Measurements from ENCODE around the gene LSM14A. TPM values are rescaled to one million over a fixed set of nuclear protein-coding genes. Genes with fewer than 3 reads are reported as not detected.

The LSM14A gene
- total RNA-seq, 1 donor from 2014 or later, result 54.3 TPM

- H3K9me3 ChIP-seq (ENCODE audit: control insufficient read depth in 3 of 3, low read length in 3 of 3), result no peaks in the 10 kb centered on the region
- no peak overlapping the region for H3K4me3 ChIP-seq (ENCODE audit: low read length in 3 of 3)
- H3K36me3 ChIP-seq (ENCODE audit: control insufficient read depth in 3 of 3, insufficient read depth in 3 of 3, low read length in 3 of 3), result peaks cover 41 to 79% (median 68%) of the 10 kb centered on the region in 3 donors
- H3K27ac ChIP-seq (ENCODE audit: low read depth, low read length), result no peak overlapping the region
- H3K27me3 ChIP-seq (ENCODE audit: control insufficient read depth in 3 of 3, insufficient read depth in 3 of 3, low read length in 3 of 3), result no peaks in the 10 kb centered on the region
- H3K4me1 ChIP-seq (ENCODE audit: control insufficient read depth in 3 of 3, insufficient read depth in 3 of 3, low read length in 3 of 3), result no peaks in the 10 kb centered on the region
- no peak overlapping the region for H3K9ac ChIP-seq (ENCODE audit: low read depth in 1 of 3, low read length in 3 of 3)
Measured at GRCh38 chr19:34224996-34225658, 52.8 kb downstream of the LSM14A start.

- no peak overlapping the region for H3K27ac ChIP-seq (ENCODE audit: low read depth, low read length)
- H3K27me3 ChIP-seq (ENCODE audit: control insufficient read depth in 3 of 3, insufficient read depth in 3 of 3, low read length in 3 of 3), result no peaks in the 10 kb centered on the region
- H3K36me3 ChIP-seq (ENCODE audit: control insufficient read depth in 3 of 3, insufficient read depth in 3 of 3, low read length in 3 of 3), result peaks cover 41 to 75% (median 70%) of the 10 kb centered on the region in 3 donors
- H3K9me3 ChIP-seq (ENCODE audit: control insufficient read depth in 3 of 3, low read length in 3 of 3), result no peaks in the 10 kb centered on the region
- H3K4me1 ChIP-seq (ENCODE audit: control insufficient read depth in 3 of 3, insufficient read depth in 3 of 3, low read length in 3 of 3), result no peaks in the 10 kb centered on the region
- H3K4me3 ChIP-seq (ENCODE audit: low read length in 3 of 3), result no peak overlapping the region
- no peak overlapping the region for H3K9ac ChIP-seq (ENCODE audit: low read depth in 1 of 3, low read length in 3 of 3)
Measured at GRCh38 chr19:34225659-34226015, 53.3 kb downstream of the LSM14A start.

- Histone ChIP-seq H3K4me3 (ENCODE audit: low read length in 3 of 3) (no peak overlapping the region), H3K4me1 (ENCODE audit: control insufficient read depth in 3 of 3, insufficient read depth in 3 of 3, low read length in 3 of 3) (no peaks in the 10 kb centered on the region), H3K27ac (ENCODE audit: low read depth, low read length) (no peak overlapping the region), H3K27me3 (ENCODE audit: control insufficient read depth in 3 of 3, insufficient read depth in 3 of 3, low read length in 3 of 3) (no peaks in the 10 kb centered on the region), H3K9ac (ENCODE audit: low read depth in 1 of 3, low read length in 3 of 3) (no peak overlapping the region), H3K36me3 (ENCODE audit: control insufficient read depth in 3 of 3, insufficient read depth in 3 of 3, low read length in 3 of 3) (peaks cover 44 to 77% (median 68%) of the 10 kb centered on the region in 3 donors), H3K9me3 (ENCODE audit: control insufficient read depth in 3 of 3, low read length in 3 of 3) (no peaks in the 10 kb centered on the region)
Measured at GRCh38 chr19:34226036-34226435, 53.7 kb downstream of the LSM14A start.

GRCh38 chr19:34228347-34228746 lies 56.0 kb downstream of the LSM14A start:
- H3K36me3 ChIP-seq (ENCODE audit: control insufficient read depth in 3 of 3, insufficient read depth in 3 of 3, low read length in 3 of 3), result peaks cover 27 to 55% (median 54%) of the 10 kb centered on the region in 3 donors
- no peak overlapping the region for H3K27ac ChIP-seq (ENCODE audit: low read depth, low read length)
- no peaks in the 10 kb centered on the region for H3K9me3 ChIP-seq (ENCODE audit: control insufficient read depth in 3 of 3, low read length in 3 of 3)
- peaks cover 4 to 10% (median 7%) of the 10 kb centered on the region in 3 donors for H3K4me1 ChIP-seq (ENCODE audit: control insufficient read depth in 3 of 3, insufficient read depth in 3 of 3, low read length in 3 of 3)
- H3K4me3 ChIP-seq (ENCODE audit: low read length in 3 of 3), result no peak overlapping the region
- H3K9ac ChIP-seq (ENCODE audit: low read depth in 1 of 3, low read length in 3 of 3), result no peak overlapping the region
- no peaks in the 10 kb centered on the region for H3K27me3 ChIP-seq (ENCODE audit: control insufficient read depth in 3 of 3, insufficient read depth in 3 of 3, low read length in 3 of 3)

- peaks cover 23 to 51% (median 50%) of the 10 kb centered on the region in 3 donors for H3K36me3 ChIP-seq (ENCODE audit: control insufficient read depth in 3 of 3, insufficient read depth in 3 of 3, low read length in 3 of 3)
- no peak overlapping the region for H3K9ac ChIP-seq (ENCODE audit: low read depth in 1 of 3, low read length in 3 of 3)
- no peak overlapping the region for H3K27ac ChIP-seq (ENCODE audit: low read depth, low read length)
- peaks cover 4 to 10% (median 7%) of the 10 kb centered on the region in 3 donors for H3K4me1 ChIP-seq (ENCODE audit: control insufficient read depth in 3 of 3, insufficient read depth in 3 of 3, low read length in 3 of 3)
- H3K9me3 ChIP-seq (ENCODE audit: control insufficient read depth in 3 of 3, low read length in 3 of 3), result no peaks in the 10 kb centered on the region
- H3K27me3 ChIP-seq (ENCODE audit: control insufficient read depth in 3 of 3, insufficient read depth in 3 of 3, low read length in 3 of 3), result no peaks in the 10 kb centered on the region
- H3K4me3 ChIP-seq (ENCODE audit: low read length in 3 of 3), result no peak overlapping the region
Measured at GRCh38 chr19:34228762-34229161, 56.5 kb downstream of the LSM14A start.

GRCh38 chr19:34229721-34230120 lies 57.4 kb downstream of the LSM14A start:
- Histone ChIP-seq H3K36me3 (ENCODE audit: control insufficient read depth in 3 of 3, insufficient read depth in 3 of 3, low read length in 3 of 3) (peaks cover 16 to 44% (median 42%) of the 10 kb centered on the region in 3 donors), H3K27ac (ENCODE audit: low read depth, low read length) (no peak overlapping the region), H3K4me1 (ENCODE audit: control insufficient read depth in 3 of 3, insufficient read depth in 3 of 3, low read length in 3 of 3) (peaks cover 4 to 10% (median 7%) of the 10 kb centered on the region in 3 donors), H3K9ac (ENCODE audit: low read depth in 1 of 3, low read length in 3 of 3) (no peak overlapping the region), H3K27me3 (ENCODE audit: control insufficient read depth in 3 of 3, insufficient read depth in 3 of 3, low read length in 3 of 3) (no peaks in the 10 kb centered on the region), H3K9me3 (ENCODE audit: control insufficient read depth in 3 of 3, low read length in 3 of 3) (no peaks in the 10 kb centered on the region), H3K4me3 (ENCODE audit: low read length in 3 of 3) (no peak overlapping the region)

- H3K27me3 ChIP-seq (ENCODE audit: control insufficient read depth in 3 of 3, insufficient read depth in 3 of 3, low read length in 3 of 3), result no peaks in the 10 kb centered on the region
- H3K27ac ChIP-seq (ENCODE audit: low read depth, low read length), result no peak overlapping the region
- peaks cover 4 to 10% (median 7%) of the 10 kb centered on the region in 3 donors for H3K4me1 ChIP-seq (ENCODE audit: control insufficient read depth in 3 of 3, insufficient read depth in 3 of 3, low read length in 3 of 3)
- H3K36me3 ChIP-seq (ENCODE audit: control insufficient read depth in 3 of 3, insufficient read depth in 3 of 3, low read length in 3 of 3), result peaks cover 15 to 34% (median 31%) of the 10 kb centered on the region in 3 donors
- no peaks in the 10 kb centered on the region for H3K9me3 ChIP-seq (ENCODE audit: control insufficient read depth in 3 of 3, low read length in 3 of 3)
- no peak overlapping the region for H3K9ac ChIP-seq (ENCODE audit: low read depth in 1 of 3, low read length in 3 of 3)
- no peak overlapping the region for H3K4me3 ChIP-seq (ENCODE audit: low read length in 3 of 3)
Measured at GRCh38 chr19:34230820-34231219, 58.5 kb downstream of the LSM14A start.

GRCh38 chr19:34231439-34231838 lies 59.1 kb downstream of the LSM14A start:
- no peak overlapping the region for H3K27ac ChIP-seq (ENCODE audit: low read depth, low read length)
- H3K27me3 ChIP-seq (ENCODE audit: control insufficient read depth in 3 of 3, insufficient read depth in 3 of 3, low read length in 3 of 3), result no peaks in the 10 kb centered on the region
- H3K4me1 ChIP-seq (ENCODE audit: control insufficient read depth in 3 of 3, insufficient read depth in 3 of 3, low read length in 3 of 3), result peaks cover 4 to 10% (median 7%) of the 10 kb centered on the region in 3 donors
- no peak overlapping the region for H3K9ac ChIP-seq (ENCODE audit: low read depth in 1 of 3, low read length in 3 of 3)
- no peak overlapping the region for H3K4me3 ChIP-seq (ENCODE audit: low read length in 3 of 3)
- peaks cover 15 to 28% (median 26%) of the 10 kb centered on the region in 3 donors for H3K36me3 ChIP-seq (ENCODE audit: control insufficient read depth in 3 of 3, insufficient read depth in 3 of 3, low read length in 3 of 3)
- H3K9me3 ChIP-seq (ENCODE audit: control insufficient read depth in 3 of 3, low read length in 3 of 3), result no peaks in the 10 kb centered on the region

GRCh38 chr19:34232566-34233481 lies 60.5 kb downstream of the LSM14A start:
- Histone ChIP-seq H3K27ac (ENCODE audit: low read depth, low read length) (peak overlapping the region; percentile 27), H3K9ac (ENCODE audit: low read depth in 1 of 3, low read length in 3 of 3) (no peak overlapping the region), H3K4me3 (ENCODE audit: low read length in 3 of 3) (peak overlapping the region in 1 of 3 donors; percentile 16), H3K4me1 (ENCODE audit: control insufficient read depth in 3 of 3, insufficient read depth in 3 of 3, low read length in 3 of 3) (peaks cover 4 to 10% (median 7%) of the 10 kb centered on the region in 3 donors), H3K27me3 (ENCODE audit: control insufficient read depth in 3 of 3, insufficient read depth in 3 of 3, low read length in 3 of 3) (no peaks in the 10 kb centered on the region), H3K36me3 (ENCODE audit: control insufficient read depth in 3 of 3, insufficient read depth in 3 of 3, low read length in 3 of 3) (peaks cover 15 to 21% (median 18%) of the 10 kb centered on the region in 3 donors), H3K9me3 (ENCODE audit: control insufficient read depth in 3 of 3, low read length in 3 of 3) (no peaks in the 10 kb centered on the region)

All from skeletal muscle tissue (tissue), 4 donors.